GM18858 (cell line): Measurements from ENCODE around the gene IGFALS.
A peak's percentile ranks its signal among the peaks of the same experiment; 100 is the strongest.

ENCODE experiments used
- ATAC-seq: cut with Tn5 transposase; IDR thresholded peaks from one replicate; pipeline ENCODE4 v1.9.1; 2021; ENCODE audit not compliant: unreplicated experiment

IGFALS gene

GRCh38 chr16:1790611-1791255 is 2.8 kb downstream of the IGFALS start:
- no peak for ATAC-seq

- ATAC-seq: no peak
Observed at GRCh38 chr16:1790261-1790610, 3.3 kb downstream of the IGFALS start.

- no peak for ATAC-seq
Observed at GRCh38 chr16:1789643-1790045, 3.9 kb downstream of the IGFALS start.

- no peak for ATAC-seq
Observed at GRCh38 chr16:1788708-1789100, 4.8 kb downstream of the IGFALS start.

- no peak for ATAC-seq
Observed at GRCh38 chr16:1788095-1788707, 5.3 kb downstream of the IGFALS start.

- no peak for ATAC-seq
Observed at GRCh38 chr16:1787322-1788094, 6.0 kb downstream of the IGFALS start.

- ATAC-seq: no peak
Observed at GRCh38 chr16:1787056-1787321, 6.5 kb downstream of the IGFALS start.

GRCh38 chr16:1786242-1787055 is 7.1 kb downstream of the IGFALS start:
- no peak for ATAC-seq

GRCh38 chr16:1785846-1786170 is 7.7 kb downstream of the IGFALS start:
- no peak for ATAC-seq

- no peak for ATAC-seq
Observed at GRCh38 chr16:1784977-1785845, 8.3 kb downstream of the IGFALS start.

- peak; percentile 75 for ATAC-seq
Observed at GRCh38 chr16:1782408-1783264, 10.9 kb downstream of the IGFALS start, which contains the start of the genes NUBP2 and SPSB3. NUBP2 (plus strand) TSS chr16:1782960; CDS start chr16:1783021, 61 bp downstream. SPSB3 (minus strand) TSS chr16:1782571; CDS start chr16:1781483, 1,088 bp downstream.

GRCh38 chr16:1781758-1782407 is 11.6 kb downstream of the IGFALS start:
- peak; percentile 9 for ATAC-seq

GRCh38 chr16:1781254-1781653 is 12.3 kb downstream of the IGFALS start:
- ATAC-seq: no peak

GRCh38 chr16:1780677-1781072 is 12.8 kb downstream of the IGFALS start:
- ATAC-seq: no peak

GRCh38 chr16:1779741-1780676 is 13.5 kb downstream of the IGFALS start:
- no peak for ATAC-seq

- ATAC-seq: no peak
Observed at GRCh38 chr16:1779234-1779701, 14.2 kb downstream of the IGFALS start.

- ATAC-seq: no peak
Observed at GRCh38 chr16:1778200-1779179, 15.0 kb downstream of the IGFALS start.
